Cortex of kidney (tissue), 1 donor: ENCODE results near the gene EIF4H.
"Not testable (repeated sequence)": the region's sequence is repeated elsewhere in the genome, so short reads cannot be mapped to it uniquely, and the experiment has no call there.

Experiments used
- DNase-seq: peaks from one replicate; lab custom pipeline; 2025; lab: John Stamatoyannopoulos, UW

EIF4H gene

GRCh38 chr7:74173866-74174605 lies at the start of gene EIF4H:
Gene EIF4H, plus strand, starts transcription at chr7:74174356. Its CDS starts 28 bp downstream, at chr7:74174384.
- peak; percentile 55 for DNase-seq

- DNase-seq = no peak
These were observed 47.8 kb upstream of the EIF4H start for GRCh38 chr7:74126220-74126880.

DNA sequence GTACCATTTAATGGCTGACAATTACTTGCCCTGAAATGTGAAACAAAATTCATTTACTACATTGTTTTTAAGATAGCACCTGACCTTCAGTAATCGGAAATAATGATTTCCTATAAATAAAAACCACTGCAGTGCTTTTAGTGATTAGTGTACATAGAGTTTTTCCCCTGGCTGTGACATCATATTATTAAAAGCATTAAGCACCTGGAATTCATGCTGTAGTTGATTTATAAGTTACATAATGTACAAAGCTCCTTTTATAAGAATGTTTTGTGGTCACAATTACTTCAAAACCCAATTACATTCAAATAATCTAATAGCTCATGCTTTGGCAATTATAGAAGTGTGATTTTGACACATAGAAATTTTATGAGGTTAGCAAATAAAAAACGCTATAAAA lies 44.3 kb upstream of the EIF4H start:
- DNase-seq = no peak

GRCh38 chr7:74130518-74130917 lies 43.6 kb upstream of the EIF4H start:
- no peak for DNase-seq

DNA sequence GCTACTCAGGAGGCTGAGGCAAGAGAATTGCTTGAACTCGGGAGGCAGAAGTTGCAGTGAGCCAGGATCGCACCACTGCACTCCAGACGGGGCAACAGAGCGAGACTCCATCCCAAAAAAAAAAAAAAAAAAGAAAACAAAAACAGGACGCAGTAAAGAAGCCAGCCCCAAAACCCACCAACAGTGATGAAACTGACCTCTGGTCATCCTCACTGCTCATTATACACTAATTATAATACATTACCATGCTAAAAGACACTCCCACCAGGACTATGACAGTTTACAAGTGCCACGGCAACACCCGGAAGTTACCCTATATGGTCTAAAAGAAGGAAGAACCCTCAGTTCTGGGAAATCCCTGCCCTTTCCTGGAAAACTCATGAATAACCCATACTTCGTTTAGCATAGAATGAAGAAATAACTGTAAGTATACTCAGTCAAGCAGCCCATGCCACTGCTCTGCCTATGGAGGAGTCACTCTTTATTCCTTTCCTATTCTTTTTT lies 40.0 kb upstream of the EIF4H start:
- no peak for DNase-seq

DNA sequence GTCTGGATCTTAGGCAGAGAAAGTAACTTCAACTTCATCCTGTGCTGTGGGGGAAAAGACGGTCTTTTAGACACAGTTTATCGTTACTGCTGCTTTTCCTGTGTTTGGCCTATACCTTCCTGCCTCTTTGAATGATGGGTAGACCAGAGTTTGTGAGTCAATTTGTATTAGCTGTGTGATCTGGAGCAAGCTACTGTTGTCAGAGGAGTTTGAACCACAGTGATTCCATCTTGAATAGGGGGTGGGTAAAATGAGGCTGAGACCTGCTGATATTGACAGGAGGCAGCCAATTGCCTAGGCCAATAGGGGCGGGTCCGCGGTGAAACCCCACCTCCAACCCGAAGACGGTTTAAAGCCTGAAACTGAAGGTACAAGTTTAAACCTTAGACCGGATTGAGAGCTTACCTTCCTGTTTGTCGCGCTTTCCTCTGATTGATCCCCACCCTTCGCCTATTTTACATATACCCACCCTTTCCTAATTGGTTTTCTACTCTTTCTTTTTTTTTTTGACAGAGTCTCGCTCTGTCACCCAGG lies 35.8 kb upstream of the EIF4H start:
- no peak for DNase-seq

DNA sequence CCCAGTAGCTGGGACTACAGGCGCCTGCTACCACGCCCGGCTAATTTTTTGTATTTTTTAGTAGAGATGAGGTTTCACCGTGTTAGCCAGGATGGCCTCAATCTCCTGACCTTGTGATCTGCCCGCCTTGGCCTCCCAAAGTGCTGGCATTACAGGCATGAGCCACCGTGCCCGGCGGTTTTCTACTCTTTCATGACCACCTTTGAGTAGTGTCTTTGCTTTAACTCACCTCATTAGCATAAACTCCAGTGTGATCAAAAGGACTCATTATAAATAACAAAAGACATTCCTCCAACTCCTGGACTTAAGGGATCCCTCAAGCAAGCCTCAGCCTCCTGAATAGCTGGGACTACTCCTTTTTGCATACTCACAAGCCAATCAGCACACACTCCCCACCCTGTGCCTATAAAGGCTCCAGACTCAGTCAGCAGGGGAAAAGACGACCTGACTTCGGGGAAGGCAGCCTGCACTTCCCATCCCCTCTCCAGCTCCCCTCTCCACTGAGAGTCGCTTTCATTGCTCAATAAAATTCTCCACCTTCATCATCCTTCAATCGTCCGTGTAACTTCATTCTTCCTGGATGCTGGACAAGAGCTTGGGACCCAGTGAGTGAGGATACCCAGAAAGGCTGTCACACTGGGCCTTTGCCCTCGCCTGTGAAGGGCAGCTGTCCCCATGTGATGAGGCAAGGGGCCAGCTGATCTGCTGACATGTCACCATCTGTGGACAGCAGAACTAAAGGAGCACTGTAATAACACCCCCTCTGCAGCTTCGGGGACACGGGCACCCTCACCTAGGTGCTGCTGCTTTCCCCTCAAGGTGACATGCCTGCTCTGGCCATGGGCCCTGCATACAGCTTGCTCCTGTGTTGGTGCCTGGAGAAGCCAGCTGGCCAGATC lies 35.0 kb upstream of the EIF4H start:
- DNase-seq = no peak

DNA sequence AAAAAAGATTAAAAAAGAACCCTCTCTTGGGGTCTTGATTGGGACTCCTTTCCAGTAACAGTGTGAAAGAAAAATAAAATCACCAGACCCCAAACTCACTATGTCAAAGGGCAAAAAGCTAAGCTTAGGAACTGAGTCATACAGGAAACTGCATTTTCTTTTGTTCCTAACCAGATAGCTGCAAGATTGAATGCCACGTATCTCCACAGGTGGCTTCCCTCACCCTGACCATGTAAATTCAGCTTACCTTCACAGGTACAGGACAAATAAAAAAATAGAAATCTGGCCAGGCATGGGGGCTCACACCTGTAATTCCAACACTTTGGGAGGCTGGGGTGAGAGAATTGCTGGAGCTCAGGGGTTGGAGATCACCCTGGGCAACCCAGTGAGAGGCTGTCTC lies 32.5 kb upstream of the EIF4H start:
- DNase-seq = no peak

GRCh38 chr7:74143383-74143782 lies 30.8 kb upstream of the EIF4H start:
- no peak for DNase-seq

DNA sequence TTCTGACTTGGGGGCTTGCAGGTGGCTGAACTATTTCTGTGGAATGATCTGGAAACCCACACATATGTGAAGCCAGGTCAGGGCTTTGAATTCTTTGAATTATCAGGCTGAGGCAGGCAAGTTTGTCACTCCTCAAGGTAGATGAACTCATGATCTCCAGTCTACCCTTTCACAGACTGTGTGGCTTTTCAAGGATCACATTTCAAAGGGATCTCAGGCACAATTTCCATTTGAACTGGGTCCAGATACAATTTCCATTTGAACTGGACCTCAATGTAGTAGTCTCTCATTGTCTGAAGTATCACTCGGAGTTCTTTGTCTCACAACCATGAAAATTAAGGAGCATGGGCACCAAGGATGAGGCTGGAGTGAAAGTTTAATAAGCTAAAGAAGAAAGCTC lies 25.7 kb upstream of the EIF4H start:
- DNase-seq = no peak

DNA sequence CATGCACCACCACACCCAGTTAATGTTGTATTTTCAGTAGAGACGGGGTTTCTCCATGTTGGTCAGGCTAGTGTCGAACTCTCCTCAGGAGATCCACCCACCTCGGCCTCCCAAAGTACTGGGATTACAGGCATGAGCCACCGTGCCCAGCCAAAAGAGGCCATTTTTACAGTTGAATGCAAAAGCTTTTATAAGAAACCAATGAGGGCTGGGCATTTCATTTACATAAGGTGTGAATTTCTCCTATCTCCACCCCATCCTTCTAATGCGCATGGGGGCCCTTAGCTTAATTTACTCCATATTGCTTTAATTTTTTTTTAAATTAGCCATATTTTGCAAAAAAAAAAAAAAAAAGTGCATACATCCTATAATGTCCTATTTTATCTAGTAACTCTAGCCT lies 25.1 kb upstream of the EIF4H start:
- DNase-seq = no peak

DNA sequence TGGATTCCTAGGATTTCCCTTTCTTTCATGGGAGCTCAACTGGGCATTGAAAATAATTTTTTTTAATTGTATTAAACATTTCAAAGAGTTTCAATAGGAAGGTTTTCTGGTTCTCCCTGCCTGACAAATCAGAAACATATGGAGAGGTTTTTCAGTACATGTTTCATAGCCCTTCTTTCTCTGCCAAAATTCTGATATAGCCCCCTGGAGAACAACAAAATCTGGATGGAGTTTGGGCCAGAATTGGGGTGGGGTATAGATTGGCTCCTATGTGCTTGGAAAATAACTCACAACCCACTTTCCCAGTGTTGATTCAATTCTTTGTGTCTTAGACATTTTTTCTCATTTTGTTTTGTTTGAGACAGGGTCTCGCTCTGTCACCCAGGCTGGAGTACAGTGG lies 24.6 kb upstream of the EIF4H start:
- no peak for DNase-seq

GRCh38 chr7:74153736-74154135 lies 20.4 kb upstream of the EIF4H start:
- no peak for DNase-seq

DNA sequence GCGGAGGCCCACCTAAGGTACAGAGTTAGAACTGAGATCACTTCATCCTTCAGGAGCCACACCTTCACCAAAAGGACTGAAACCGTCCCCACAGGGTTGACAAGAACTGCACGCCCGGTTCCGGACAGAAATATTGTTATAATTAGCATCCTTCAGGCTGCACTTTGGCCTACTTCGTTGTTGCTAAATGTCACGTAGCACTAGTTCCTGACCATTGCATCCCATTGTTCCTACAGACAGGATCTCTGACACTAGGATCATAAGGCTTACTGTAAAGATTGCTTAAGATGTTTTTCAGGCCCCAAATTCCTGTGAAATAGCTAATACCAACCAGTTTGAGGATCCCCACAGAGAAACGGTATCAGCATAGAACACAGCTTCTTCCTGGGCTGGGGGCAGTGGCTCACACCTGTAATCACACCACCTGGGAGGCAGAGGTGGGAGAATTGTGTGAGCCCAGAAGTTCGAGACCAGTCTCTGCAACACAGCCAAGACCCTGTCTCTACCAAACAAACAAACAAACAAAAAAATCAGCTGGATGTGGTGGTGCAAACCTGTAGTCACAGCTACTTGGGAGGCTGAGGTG lies 18.3 kb upstream of the EIF4H start:
- no peak for DNase-seq

- no peak for DNase-seq
These were observed 16.6 kb upstream of the EIF4H start for GRCh38 chr7:74157605-74158004.

GRCh38 chr7:74164985-74165456 lies 9.1 kb upstream of the EIF4H start:
- DNase-seq = no peak

DNA sequence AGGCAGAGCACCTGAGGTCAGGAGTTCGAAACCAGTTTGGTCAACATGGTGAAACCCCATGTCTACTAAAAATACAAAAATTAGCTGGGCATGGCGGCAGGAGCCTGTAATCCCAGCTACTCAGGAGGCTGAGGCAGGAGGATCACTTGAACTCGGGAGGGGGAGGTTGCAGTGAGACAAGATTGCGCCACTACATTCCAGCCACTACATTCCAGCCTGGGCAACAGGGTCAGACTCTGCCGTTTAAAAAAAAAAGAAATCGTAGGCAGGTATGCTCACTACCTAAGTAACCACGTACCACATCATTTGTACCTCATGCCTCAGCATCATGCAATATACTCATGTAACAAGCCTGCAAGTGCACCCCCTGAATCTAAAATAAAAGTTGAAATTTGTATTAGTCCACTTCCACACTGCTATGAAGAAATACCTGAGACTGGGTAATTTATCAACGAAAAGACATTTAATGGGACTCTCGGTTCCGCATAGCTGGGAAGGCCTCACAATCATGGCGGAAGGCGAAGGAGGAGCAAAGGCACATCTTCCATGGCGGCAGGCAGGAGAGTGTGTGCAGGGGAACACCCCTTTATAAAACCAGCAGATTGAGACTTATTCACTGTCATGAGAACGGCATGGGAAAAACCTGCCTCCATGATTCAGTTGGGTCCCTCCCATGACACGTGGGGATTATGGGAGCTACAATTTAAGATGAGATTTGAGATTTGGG lies 8.1 kb upstream of the EIF4H start:
- no peak for DNase-seq

GRCh38 chr7:74167324-74167723 lies 6.8 kb upstream of the EIF4H start:
- not testable (repeated sequence) for DNase-seq

DNA sequence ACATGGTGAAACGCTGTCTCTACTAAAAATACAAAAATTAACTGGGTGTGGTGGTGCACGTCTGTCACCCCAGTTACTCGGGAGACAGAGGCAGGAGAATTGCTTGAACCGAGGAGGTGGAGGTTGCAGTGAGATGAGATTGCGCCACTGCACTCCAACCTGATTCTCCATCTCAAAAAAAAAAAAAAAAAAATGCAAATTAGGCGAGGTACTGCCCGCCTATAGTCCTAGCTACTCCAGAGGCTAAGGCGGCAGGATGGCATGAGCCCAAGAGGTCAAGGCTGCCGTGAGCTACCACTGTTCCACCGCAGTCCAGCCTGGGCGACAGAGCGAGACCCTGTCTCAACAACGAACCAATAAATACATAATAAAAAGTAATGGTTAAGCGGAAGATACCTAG lies 1.1 kb upstream of the EIF4H start:
- DNase-seq = no peak

DNA sequence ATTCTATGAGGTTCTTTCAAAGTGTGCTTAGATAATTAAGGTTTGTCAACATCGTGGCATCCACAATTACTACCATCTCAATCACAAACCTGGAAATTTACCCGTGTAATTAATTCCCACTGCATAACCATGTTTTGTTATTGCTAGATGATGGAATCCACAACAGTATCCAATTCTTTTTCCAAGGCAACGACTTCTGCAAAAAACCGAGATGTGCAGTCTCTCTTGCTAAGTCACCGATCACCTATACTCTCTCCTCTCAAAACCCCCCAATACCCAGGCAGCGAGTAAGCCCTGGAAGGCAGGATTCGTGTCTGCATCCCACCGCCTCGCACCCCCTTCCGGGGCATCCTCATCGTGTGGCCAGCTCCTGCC lies 678 bp upstream of the EIF4H start:
- no peak for DNase-seq

- no peak for DNase-seq
These were observed 488 bp downstream of the EIF4H start for GRCh38 chr7:74174606-74175082.
